HL-60 (cell line): ENCODE data around the gene PNRC2.

Source experiments
- DNase-seq, 2 experiments: peaks; one replicate each; pipeline ENCODE4 v3.0.0-alpha.2; 2010 to 2020; ENCODE audit warnings: low read depth in 1 of 2, low spot score in 1 of 2
- H3K27ac ChIP-seq: fragments of 250-450 bp; sonication (Bioruptor Pico); replicated peaks from 2 replicates; pipeline ENCODE4 v1.5.1; 2020; ENCODE audit warnings: mild to moderate bottlenecking, moderate library complexity
- H3K27me3 ChIP-seq: fragments of 250-450 bp; sonication (Bioruptor Pico); 2 replicates; pipeline ENCODE4 v1.5.1; 2021; ENCODE audit warnings: mild to moderate bottlenecking, moderate library complexity; ENCODE audit not compliant: insufficient read depth, poor library complexity, severe bottlenecking
- H3K4me3 ChIP-seq: replicated peaks from 2 replicates; pipeline ENCODE4 v1.5.1; 2011; ENCODE audit warnings: mild to moderate bottlenecking, control low read depth, low read length; ENCODE audit not compliant: insufficient read depth
- GABPA ChIP-seq: IDR thresholded peaks from 2 replicates; pipeline ENCODE4 v1.6.1; 2012; ENCODE audit warnings: low read depth
- POLR2AphosphoS5 ChIP-seq: IDR thresholded peaks from 2 replicates; pipeline ENCODE4 v1.6.1; 2012; ENCODE audit warnings: low read depth
- SPI1 ChIP-seq: IDR thresholded peaks from 2 replicates; pipeline ENCODE4 v1.6.1; 2012; ENCODE audit warnings: low read depth, mild to moderate bottlenecking, borderline replicate concordance
- TF ChIP-seq, protein P1 (sequence below): IDR thresholded peaks from one replicate; pipeline ENCODE4 v1.5.1; 2011; ENCODE audit warnings: low read length, control low read depth, inconsistent platforms; ENCODE audit not compliant: insufficient read depth
- TF ChIP-seq, protein P2 (sequence below): IDR thresholded peaks from 2 replicates; pipeline ENCODE4 v1.6.1; 2012; ENCODE audit warnings: low read depth; ENCODE audit not compliant: insufficient replicate concordance

The PNRC2 gene

DNA sequence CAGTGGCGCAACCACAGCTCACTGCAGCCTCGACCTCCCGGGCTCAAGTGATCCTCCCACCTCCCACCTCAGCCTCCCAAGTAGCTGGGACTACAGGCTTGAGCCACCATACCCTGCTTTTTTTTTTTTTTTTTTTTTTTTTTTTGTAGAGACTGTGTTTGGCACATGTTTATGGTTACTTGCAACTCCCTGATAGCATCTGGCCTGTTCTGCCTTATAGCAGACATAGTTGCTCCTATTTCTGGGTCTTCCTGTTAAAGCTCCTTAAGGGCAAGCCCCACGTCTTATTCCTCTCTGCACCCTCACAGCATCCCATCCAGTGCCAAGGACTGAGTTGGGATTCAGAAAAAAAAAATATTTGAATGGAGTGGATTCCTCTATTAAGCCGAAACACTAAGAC lies 29.4 kb upstream of the PNRC2 start:
- no peak for DNase-seq

GRCh38 chr1:23930861-23931490 lies 28.7 kb upstream of the PNRC2 start:
- TF ChIP-seq POLR2AphosphoS5 (no peak), SPI1 (no peak), GABPA (no peak)
- TF ChIP-seq, protein P1, sequence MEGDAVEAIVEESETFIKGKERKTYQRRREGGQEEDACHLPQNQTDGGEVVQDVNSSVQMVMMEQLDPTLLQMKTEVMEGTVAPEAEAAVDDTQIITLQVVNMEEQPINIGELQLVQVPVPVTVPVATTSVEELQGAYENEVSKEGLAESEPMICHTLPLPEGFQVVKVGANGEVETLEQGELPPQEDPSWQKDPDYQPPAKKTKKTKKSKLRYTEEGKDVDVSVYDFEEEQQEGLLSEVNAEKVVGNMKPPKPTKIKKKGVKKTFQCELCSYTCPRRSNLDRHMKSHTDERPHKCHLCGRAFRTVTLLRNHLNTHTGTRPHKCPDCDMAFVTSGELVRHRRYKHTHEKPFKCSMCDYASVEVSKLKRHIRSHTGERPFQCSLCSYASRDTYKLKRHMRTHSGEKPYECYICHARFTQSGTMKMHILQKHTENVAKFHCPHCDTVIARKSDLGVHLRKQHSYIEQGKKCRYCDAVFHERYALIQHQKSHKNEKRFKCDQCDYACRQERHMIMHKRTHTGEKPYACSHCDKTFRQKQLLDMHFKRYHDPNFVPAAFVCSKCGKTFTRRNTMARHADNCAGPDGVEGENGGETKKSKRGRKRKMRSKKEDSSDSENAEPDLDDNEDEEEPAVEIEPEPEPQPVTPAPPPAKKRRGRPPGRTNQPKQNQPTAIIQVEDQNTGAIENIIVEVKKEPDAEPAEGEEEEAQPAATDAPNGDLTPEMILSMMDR: no peak
- TF ChIP-seq, protein P2, sequence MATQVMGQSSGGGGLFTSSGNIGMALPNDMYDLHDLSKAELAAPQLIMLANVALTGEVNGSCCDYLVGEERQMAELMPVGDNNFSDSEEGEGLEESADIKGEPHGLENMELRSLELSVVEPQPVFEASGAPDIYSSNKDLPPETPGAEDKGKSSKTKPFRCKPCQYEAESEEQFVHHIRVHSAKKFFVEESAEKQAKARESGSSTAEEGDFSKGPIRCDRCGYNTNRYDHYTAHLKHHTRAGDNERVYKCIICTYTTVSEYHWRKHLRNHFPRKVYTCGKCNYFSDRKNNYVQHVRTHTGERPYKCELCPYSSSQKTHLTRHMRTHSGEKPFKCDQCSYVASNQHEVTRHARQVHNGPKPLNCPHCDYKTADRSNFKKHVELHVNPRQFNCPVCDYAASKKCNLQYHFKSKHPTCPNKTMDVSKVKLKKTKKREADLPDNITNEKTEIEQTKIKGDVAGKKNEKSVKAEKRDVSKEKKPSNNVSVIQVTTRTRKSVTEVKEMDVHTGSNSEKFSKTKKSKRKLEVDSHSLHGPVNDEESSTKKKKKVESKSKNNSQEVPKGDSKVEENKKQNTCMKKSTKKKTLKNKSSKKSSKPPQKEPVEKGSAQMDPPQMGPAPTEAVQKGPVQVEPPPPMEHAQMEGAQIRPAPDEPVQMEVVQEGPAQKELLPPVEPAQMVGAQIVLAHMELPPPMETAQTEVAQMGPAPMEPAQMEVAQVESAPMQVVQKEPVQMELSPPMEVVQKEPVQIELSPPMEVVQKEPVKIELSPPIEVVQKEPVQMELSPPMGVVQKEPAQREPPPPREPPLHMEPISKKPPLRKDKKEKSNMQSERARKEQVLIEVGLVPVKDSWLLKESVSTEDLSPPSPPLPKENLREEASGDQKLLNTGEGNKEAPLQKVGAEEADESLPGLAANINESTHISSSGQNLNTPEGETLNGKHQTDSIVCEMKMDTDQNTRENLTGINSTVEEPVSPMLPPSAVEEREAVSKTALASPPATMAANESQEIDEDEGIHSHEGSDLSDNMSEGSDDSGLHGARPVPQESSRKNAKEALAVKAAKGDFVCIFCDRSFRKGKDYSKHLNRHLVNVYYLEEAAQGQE: no peak
- peak overlapping the region; percentile 44 for H3K27ac ChIP-seq
- DNase-seq: peak in 1 of 2 experiments; percentile 58
- no peak overlapping the region for H3K4me3 ChIP-seq
- H3K27me3 ChIP-seq: no peaks in the 10 kb centered on the region

More for the DNA sequence above, 29.4 kb upstream of the PNRC2 start:
- TF ChIP-seq GABPA (no peak), POLR2AphosphoS5 (no peak), SPI1 (no peak)
- TF ChIP-seq, protein P1: no peak
- TF ChIP-seq, protein P2: no peak
- Histone ChIP-seq H3K27ac (no peak overlapping the region), H3K4me3 (no peak overlapping the region), H3K27me3 (no peaks in the 10 kb centered on the region)

GRCh38 chr1:23931491-23931880 lies 28.1 kb upstream of the PNRC2 start:
- TF ChIP-seq, protein P2: no peak
- TF ChIP-seq, protein P1: no peak
- no peak for TF ChIP-seq GABPA
- Histone ChIP-seq H3K27ac (peak overlapping the region; percentile 44; the same call in 1 of the 2 replicates), H3K27me3 (no peaks in the 10 kb centered on the region), H3K4me3 (no peak overlapping the region)
- no peak for DNase-seq
